Measurements from ENCODE around the gene ARSA.

Gene ARSA

DNA sequence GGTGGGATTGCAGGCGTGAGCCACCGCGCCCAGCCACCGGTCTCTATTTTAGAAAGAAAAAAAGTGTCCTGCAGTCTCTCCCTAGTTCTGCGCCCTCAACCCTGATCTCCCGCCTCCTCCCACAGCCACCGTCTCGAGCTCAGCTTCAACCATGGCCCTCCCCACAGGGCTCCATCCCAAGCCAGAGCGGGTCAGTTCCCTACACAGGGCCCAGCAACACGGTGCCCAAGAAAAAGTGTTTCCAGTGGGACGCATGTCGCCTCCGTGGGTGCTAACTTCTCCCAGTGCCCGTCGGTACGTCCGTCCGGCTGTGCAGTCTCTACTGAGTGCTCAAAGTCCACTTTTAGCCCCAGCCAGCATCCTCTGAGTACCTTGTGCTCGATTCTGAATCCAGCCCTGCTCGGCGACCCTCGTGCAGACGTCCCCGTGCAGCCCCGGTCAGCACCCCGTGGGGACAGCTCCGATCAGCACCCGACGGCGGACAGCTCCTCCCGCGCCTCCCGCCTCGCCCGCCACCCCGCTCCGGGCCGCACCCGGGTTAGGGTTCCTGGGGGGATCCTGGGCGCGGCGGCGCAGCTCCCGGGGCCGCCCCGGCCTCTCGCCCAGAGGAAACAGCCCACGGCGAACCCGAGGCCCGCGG is 28.0 kb downstream of the ARSA start:
- no peaks in the 10 kb centered on the region for H3K27me3 ChIP-seq (ENCODE audit: low read depth)
- no peaks in the 10 kb centered on the region for H3K9me3 ChIP-seq
- peaks cover 8% of the 10 kb centered on the region for H3K4me1 ChIP-seq
- H3K36me3 ChIP-seq (replicated peaks) = no peaks in the 10 kb centered on the region
- peak; percentile 28 to 87 for DNase-seq (ENCODE audit: low spot score in 2 of 2)
- peak overlapping the region; percentile 22 for H3K4me3 ChIP-seq
- in situ Hi-C loops (cut with MboI; ENCODE audit: low sequenced_read_pairs) = no loop called here

DNA sequence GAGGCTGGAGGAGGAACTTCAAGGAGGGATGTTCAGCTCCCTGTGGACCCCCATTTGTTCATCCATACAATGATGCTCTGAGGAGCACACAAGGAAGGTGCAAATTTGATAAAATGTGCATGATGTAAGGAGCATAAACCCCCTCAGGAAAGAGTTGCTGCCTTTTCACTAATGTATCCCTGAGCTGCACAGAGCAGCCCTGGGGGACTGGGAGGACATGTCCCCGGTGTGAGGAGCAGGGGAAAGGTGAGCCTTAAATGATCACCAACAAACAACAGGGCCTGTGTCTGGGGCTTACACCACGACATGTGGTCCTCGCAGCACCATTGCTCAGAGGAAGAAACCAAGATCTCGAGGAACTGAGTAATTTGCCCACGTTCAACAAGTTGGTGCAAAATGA is 30.9 kb downstream of the ARSA start:
- no peaks in the 10 kb centered on the region for H3K27me3 ChIP-seq (ENCODE audit: low read depth)
- no peaks in the 10 kb centered on the region for H3K9me3 ChIP-seq
- DNase-seq (ENCODE audit: low spot score in 2 of 2) = no peak
- in situ Hi-C loops (cut with MboI; ENCODE audit: low sequenced_read_pairs) = no loop called here
- H3K4me3 ChIP-seq = no peak overlapping the region
- H3K4me1 ChIP-seq = peaks cover 8% of the 10 kb centered on the region
- no peaks in the 10 kb centered on the region for H3K36me3 ChIP-seq (replicated peaks)

DNA sequence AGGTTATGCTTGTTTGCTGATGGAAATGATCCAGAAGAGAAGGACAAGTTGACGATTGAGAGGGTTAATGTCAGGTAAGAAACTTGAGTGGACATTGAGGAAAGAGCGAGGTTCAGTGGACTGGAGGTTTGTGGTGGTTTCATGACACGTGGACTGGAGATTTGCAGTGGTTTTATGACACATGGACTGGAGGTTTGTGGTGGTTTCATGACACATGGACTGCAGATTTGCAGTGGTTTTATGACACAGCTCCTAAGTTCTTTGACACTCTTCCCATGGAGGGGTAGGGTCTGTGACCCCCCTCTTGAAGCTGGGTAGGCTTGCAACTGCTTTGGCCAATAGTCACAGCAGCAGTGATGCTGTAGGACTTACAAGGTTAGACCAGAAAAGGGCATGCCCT is 32.8 kb downstream of the ARSA start:
- H3K36me3 ChIP-seq (replicated peaks) = no peaks in the 10 kb centered on the region
- no peaks in the 10 kb centered on the region for H3K9me3 ChIP-seq
- DNase-seq (ENCODE audit: low spot score in 2 of 2) = no peak
- H3K27me3 ChIP-seq (ENCODE audit: low read depth) = no peaks in the 10 kb centered on the region
- H3K4me3 ChIP-seq = no peak overlapping the region
- peaks cover 5% of the 10 kb centered on the region; the same call in 1 of the 2 replicates for H3K4me1 ChIP-seq
- in situ Hi-C loops (cut with MboI; ENCODE audit: low sequenced_read_pairs) = no loop called here

DNA sequence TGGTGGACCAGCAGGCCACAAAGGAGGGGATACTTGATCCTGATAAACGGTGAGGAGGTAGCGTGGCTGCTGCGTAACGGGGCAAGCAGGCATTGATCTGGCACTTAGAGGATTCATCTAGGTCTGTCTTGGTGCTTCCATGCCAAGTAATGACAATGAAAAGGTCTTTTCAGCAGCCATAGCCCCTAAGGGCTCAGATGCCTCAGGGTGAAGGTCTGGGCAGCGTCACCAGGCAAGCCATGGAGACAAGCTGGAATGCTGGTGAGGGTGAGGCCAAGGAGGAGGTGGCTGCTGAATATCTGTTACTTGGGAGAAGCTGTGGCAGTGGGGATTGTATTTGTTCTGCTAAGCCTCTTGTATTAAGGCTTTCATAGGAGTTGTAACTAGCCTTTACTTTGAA is 40.5 kb downstream of the ARSA start:
- Histone ChIP-seq H3K4me1 (peaks cover 4% of the 10 kb centered on the region; the same call in 1 of the 2 replicates), H3K36me3 (replicated peaks) (no peaks in the 10 kb centered on the region), H3K27me3 (ENCODE audit: low read depth) (no peaks in the 10 kb centered on the region), H3K9me3 (no peaks in the 10 kb centered on the region), H3K4me3 (no peak overlapping the region)
- in situ Hi-C loops (cut with MboI; ENCODE audit: low sequenced_read_pairs) = no loop called here
- DNase-seq (ENCODE audit: low spot score in 2 of 2) = no peak

DNA sequence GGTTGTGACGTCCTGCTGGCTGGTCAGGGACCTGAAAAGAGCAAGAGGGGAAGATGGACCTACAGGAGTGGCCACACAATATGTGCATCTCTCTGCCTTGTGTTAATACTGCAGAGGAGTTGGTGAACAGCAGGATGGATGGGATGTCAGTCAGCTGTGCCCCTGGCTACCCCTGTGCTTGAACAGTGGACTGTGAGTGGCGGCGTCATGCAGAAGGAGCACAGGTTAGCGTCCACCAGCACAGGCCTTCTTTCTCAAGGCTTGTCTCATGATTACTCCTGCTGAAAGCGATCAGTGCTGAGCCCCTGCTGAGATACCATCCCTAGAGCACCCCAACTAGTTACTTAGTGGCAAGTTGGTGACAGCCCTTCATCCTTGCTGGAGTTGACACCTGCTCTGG is 41.5 kb downstream of the ARSA start:
- in situ Hi-C loops (cut with MboI; ENCODE audit: low sequenced_read_pairs) = no loop called here
- Histone ChIP-seq H3K36me3 (replicated peaks) (peaks cover under 1% of the 10 kb centered on the region; the same call in 1 of the 2 replicates), H3K4me3 (no peak overlapping the region), H3K27me3 (ENCODE audit: low read depth) (no peaks in the 10 kb centered on the region), H3K4me1 (peaks cover 9% of the 10 kb centered on the region), H3K9me3 (no peaks in the 10 kb centered on the region)
- DNase-seq (ENCODE audit: low spot score in 2 of 2) = no peak

DNA sequence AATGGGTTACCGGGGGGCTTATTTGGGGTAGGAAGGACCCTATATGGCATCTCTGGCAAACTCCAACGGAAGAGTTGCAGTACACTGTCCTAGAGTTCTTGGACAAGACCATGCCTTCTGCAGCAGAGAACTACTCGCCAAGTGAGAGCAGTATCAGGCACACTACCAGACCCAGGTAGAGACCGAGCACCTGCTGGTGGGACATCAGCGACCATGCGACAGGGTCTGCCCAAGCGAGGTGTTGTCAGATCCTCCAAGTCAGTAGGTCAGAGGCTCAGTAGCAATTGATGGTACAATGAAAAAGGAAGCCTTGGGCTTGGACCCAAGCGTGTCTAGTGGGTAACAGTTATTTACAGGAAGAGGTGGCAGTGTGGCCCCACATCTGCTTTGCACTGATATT is 42.2 kb downstream of the ARSA start:
- Histone ChIP-seq H3K4me1 (peaks cover 12% of the 10 kb centered on the region), H3K4me3 (no peak overlapping the region), H3K27me3 (ENCODE audit: low read depth) (no peaks in the 10 kb centered on the region), H3K36me3 (replicated peaks) (peaks cover 6% of the 10 kb centered on the region), H3K9me3 (no peaks in the 10 kb centered on the region)
- in situ Hi-C loops (cut with MboI; ENCODE audit: low sequenced_read_pairs) = no loop called here
- DNase-seq (ENCODE audit: low spot score in 2 of 2) = no peak

DNA sequence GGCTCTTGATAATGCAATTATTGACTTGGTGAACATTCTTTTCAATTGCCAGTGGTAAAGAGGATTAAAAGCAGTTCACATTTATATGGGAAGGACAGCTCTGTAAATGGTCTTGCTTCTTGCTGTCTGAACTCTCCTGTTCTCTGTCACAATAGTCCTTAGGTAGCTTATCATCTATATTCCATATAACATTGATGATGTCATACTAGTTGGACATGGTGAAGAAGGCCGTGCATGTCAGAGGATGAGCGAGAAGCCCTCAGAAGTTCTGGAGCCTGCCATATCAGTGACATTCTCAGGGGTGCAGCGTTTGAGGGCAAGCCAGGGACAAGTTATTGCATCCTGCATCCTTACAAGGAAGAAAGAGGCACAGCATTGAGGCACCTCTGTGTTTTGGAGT is 42.7 kb downstream of the ARSA start:
- in situ Hi-C loops (cut with MboI; ENCODE audit: low sequenced_read_pairs) = no loop called here
- Histone ChIP-seq H3K27me3 (ENCODE audit: low read depth) (no peaks in the 10 kb centered on the region), H3K4me1 (peaks cover 12% of the 10 kb centered on the region), H3K9me3 (no peaks in the 10 kb centered on the region), H3K36me3 (replicated peaks) (peaks cover 10% of the 10 kb centered on the region), H3K4me3 (no peak overlapping the region)
- no peak for DNase-seq (ENCODE audit: low spot score in 2 of 2)

DNA sequence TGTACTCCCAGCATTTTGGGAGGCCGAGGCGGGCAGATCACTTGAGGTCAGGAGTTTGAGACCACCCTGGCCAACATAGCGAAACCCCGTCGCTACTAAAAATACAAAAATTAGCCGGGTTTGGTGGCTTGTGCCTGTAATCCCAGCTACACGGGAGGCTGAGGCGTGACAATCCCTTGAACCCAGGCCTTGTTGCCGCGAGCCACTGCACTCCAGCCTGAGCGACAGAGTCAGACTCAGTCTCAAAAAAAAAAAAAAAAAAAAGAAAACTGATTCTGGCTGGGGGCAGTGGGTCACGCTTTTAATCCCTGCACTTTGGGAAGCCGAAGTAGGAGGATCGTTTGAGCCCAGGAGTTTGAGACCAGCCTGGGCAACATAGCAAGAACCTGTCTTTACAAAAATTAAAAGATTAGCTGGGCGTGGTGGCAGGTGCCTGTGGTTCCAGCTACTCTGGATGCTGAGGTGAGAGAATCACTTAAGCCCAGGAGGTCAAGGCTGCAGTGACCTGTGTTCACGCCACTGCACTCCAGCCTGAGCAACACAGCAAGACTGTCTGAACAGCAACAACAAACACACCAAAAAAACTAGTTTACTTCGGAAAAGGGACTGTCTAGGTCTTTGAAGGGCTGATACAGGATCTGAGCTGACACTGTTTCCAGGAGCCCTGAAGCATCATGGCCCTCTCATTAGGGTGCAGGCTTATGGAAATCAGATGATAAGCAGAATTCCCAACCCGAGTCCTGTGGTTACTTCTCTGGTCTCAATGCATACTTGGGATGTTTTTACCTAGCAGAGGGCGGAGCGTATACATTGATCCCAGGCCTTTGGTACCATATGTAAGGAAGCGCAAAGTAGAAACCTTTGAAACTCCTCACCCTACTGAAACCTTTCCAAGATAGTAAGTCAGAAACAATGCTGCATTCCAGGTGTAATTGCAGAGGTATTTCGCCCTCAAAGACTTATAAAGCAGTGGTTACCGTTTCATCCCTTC is 43.6 kb downstream of the ARSA start:
- in situ Hi-C loops (cut with MboI; ENCODE audit: low sequenced_read_pairs) = no loop called here
- Histone ChIP-seq H3K4me3 (peak overlapping the region; percentile 91; the same call in 1 of the 2 replicates), H3K4me1 (peaks cover 12% of the 10 kb centered on the region), H3K9me3 (no peaks in the 10 kb centered on the region), H3K27me3 (ENCODE audit: low read depth) (no peaks in the 10 kb centered on the region), H3K36me3 (replicated peaks) (peaks cover 19% of the 10 kb centered on the region)
- DNase-seq (ENCODE audit: low spot score in 2 of 2) = no peak

DNA sequence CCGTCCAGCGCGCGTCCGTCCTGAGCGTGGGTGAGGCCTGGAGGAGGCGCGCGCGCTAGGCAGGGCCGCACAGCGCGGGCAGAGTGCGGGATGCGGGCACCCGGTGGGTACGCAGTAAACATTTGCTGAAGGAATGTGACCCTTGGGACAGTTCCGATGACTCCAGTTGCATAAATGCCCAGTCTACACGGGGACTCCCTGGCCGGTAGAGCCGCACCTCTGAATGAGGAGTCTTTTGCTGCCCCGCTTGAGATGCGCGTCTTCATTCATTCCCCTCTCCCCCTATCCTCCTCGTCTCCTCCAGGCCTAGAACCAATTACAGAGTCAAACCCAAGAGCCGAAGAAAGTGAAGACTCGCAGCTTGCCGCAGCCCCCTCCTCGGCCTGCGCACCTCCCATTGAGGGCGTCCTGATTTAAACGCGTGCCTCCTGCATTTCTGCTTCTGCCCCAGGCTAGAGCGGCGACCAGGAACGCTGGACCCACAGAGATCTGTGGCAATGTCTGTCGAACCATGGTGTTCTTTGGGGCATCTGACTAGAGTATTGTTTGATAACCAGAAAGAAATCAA is 44.6 kb downstream of the ARSA start:
- H3K9me3 ChIP-seq = no peaks in the 10 kb centered on the region
- H3K27me3 ChIP-seq (ENCODE audit: low read depth) = no peaks in the 10 kb centered on the region
- H3K4me3 ChIP-seq = peak overlapping the region; percentile 91
- peaks cover 29% of the 10 kb centered on the region for H3K36me3 ChIP-seq (replicated peaks)
- DNase-seq (ENCODE audit: low spot score in 2 of 2) = no peak
- H3K4me1 ChIP-seq = peaks cover 12% of the 10 kb centered on the region
- in situ Hi-C loops (cut with MboI; ENCODE audit: low sequenced_read_pairs) = no loop called here

DNA sequence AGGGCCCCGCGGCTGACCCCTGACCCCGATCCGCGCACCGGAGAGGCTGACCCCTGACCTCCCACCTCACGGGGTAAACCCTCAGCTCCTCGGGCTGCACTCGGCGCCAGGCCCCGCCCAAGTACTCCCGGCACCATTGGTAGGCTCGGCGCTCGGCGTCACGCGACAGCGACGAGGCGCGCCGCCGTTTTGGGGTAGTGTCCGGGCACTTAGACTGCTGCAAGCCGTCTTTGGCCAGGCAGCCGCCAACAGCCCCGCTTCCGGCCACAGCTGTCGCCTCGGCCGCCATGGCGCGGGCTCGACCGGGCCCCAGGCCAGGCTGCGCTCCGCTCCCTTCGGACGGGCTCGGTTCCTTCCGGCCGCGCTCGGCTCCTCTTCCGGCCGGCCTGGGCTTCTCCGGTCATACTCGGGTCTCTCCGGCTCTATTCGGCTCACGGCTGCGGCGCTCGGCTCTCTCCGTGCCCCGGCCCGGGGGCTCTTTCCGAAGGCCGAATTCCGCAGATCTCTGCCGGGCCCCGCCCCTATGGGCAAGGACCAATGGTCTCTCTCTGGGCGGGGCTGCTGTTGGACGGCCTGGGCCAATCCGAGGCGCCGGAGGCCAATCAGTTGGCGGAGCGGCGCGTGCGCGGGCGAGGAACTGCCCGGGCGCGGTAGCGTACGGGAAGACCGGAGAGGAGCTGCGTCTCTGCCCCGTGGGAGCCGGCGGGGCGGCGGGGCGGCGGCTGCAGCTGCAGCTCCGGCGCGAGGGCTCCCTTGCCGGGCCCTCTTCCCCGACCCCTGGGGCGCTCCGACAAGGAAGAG is 45.3 kb downstream of the ARSA start, which contains the start of gene CHKB:
Gene CHKB (minus strand): TSS at position 357 of the 801 bp plus-strand sequence. CDS start 68 bp downstream, at position 289.
- H3K27me3 ChIP-seq (ENCODE audit: low read depth) = no peaks in the 10 kb centered on the region
- peak within 1 kb of the TSS; percentile 91 for H3K4me3 ChIP-seq
- H3K4me1 ChIP-seq = peaks cover 12% of the 10 kb centered on the region
- in situ Hi-C loops (cut with MboI; ENCODE audit: low sequenced_read_pairs) = no loop called here
- peaks cover 30% of the 10 kb centered on the region for H3K36me3 ChIP-seq (replicated peaks)
- peak; percentile 98 to 99 for DNase-seq (ENCODE audit: low spot score in 2 of 2)
- no peaks in the 10 kb centered on the region for H3K9me3 ChIP-seq

DNA sequence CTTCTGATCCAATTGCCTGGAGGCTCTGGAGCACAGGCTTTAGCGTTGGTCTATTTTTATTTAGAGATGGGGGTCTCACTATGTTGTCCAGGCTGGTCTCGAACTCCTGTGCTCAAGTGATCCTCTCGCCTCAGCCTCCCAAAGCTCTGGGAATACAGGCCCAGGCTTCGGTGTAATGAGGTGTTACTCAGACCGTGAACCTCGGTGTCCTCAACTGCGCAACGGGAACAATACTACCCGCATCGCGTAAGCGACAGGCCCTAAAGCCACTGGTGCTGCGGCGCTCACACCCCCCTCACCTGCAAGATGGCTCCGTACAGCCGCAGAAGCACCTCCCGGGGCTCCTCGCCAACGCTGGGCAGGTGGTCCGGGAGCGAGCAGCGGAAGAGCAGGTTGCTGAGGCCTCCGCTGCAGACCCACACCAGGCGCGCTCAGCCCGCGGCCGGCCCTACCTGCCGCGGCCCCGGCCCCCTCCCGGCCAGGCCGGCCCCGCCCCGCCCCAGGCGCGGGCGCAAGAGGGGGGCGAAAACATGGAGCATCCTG is 45.9 kb downstream of the ARSA start:
- in situ Hi-C loops (cut with MboI; ENCODE audit: low sequenced_read_pairs) = no loop called here
- Histone ChIP-seq H3K36me3 (replicated peaks) (peaks cover 32% of the 10 kb centered on the region), H3K27me3 (ENCODE audit: low read depth) (no peaks in the 10 kb centered on the region), H3K9me3 (no peaks in the 10 kb centered on the region), H3K4me3 (peak overlapping the region; percentile 91), H3K4me1 (peaks cover 12% of the 10 kb centered on the region)
- peak in 1 of 2 experiments; percentile 48 for DNase-seq (ENCODE audit: low spot score in 2 of 2)

DNA sequence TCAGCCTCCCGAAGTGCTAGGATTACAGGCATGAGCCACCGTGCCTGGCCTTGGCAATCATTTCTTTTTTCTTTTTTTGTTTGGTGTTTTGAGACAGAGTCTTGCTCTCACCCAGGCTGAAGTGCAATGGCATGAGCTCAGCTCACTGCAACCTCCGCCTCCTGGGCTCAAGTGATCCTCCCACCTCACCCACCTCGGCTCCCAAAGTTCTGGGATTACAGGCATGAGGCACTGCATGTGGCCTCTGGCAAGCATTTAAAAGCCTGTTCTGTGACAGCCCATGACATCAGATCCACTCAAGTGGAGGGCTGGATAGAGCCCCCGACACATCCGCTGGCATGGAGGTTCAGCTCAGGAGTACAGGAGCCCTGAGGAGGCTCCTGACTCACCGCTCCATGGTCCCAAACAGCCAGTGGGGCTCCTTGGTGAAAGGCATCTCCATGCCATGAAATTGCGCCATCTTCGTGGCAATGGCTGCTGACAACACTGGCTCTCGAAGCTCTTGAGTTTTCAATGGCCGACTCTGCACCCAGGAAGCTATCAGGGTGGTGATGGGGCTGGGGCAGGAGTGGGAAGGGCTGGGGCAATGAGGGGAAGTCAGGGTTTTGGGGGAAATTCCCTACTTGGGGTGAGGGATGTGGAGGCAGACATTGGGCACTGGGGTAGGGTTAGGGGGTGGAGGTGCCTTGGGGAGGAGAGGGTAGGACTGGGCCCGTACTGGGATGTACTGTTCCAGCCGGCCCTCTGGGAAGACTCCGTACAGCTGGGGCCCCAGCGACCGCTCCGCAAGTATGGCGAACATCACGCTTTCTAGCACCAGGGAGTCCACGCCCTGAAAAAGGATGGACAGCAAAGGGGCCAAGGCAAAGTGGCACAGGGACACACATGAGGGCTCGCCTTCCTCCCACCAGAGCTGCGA is 46.7 kb downstream of the ARSA start:
- Histone ChIP-seq H3K27me3 (ENCODE audit: low read depth) (no peaks in the 10 kb centered on the region), H3K36me3 (replicated peaks) (peaks cover 37% of the 10 kb centered on the region), H3K4me3 (peak overlapping the region; percentile 91), H3K9me3 (no peaks in the 10 kb centered on the region), H3K4me1 (peaks cover 12% of the 10 kb centered on the region)
- in situ Hi-C loops (cut with MboI; ENCODE audit: low sequenced_read_pairs) = no loop called here
- no peak for DNase-seq (ENCODE audit: low spot score in 2 of 2)
